IPS DF 19.7 (cell line): ENCODE results near the gene STPG4.
"Not testable (repeated sequence)": the region's sequence is repeated elsewhere in the genome, so short reads cannot be mapped to it uniquely, and the experiment has no call there.

Experiments used
- DNase-seq: peaks from one replicate; pipeline ENCODE4 v3.0.0-alpha.2; 2013; ENCODE audit warnings: low read depth, low spot score

Gene STPG4, protein sequence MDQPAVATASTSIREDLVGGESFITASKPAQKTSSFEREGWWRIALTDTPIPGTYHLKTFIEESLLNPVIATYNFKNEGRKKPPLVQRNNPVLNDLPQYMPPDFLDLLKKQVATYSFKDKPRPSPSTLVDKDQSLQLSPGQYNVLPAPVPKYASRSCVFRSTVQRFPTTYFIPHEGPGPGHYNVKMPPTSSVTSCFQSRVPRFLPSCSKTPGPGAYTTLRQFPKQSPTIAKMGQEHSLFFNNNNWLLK

DNA sequence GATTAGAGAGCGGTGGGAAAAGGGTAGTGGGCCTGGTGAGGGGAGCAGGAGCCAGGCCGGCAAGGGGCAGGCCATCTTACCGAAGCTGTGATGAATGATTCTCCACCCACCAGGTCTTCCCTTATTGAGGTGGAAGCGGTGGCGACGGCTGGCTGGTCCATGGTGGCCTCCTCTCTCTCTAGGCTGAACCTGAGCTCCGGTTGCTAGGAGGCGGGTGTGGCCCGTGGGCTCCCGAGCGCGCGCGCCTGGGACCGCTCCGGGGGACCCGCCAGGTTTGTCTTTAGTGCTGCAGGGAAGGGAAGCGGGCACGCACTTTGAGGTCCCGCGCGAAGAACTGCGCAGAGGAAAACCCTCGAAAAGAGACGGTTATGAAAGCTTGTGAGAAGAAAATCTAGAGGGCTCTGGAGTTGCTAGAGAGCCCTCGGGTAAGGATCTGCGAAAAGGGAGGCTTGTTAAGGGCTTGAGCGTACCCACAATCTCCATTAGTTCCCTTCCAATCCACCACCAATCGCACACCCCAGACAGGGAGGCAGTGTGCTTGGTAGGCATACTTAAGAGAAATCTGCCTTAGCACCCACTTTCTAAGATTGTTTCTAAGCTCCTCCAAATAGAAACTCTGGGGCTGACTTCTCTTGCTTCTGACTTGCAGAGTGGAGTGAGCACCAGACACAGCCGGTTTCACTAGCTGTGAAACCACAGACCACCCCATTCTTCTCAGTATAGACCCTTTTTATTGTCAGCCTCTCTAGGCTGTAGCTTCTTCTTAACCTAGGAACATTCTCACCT is at the start of gene STPG4:
Gene STPG4, minus strand, starts transcription at position 218 of the 786 bp plus-strand sequence. Its CDS starts 57 bp downstream, at position 161.
- DNase-seq, result no peak

DNA sequence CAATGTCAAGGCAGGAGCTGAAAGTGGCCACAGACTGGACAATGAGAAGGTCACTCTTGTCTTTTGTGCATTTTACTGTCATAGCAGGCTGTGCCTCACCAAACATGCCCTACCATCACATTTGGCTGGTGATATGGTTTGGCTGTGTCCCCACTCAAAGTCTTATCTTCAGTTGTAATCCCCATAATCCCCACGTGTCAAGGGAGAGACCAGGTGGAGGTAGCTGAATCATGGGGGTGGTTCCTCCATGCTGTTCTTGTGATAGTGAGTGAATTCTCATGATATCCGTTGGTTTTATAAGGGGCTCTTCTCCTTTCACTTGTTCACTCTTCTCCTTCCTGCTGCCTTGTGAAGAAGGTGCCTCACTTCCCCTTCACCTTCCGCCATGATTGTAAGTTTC is 49.6 kb upstream of the STPG4 start:
- DNase-seq, result no peak

GRCh38 chr2:47203995-47204394 is 48.9 kb upstream of the STPG4 start:
- no peak for DNase-seq

DNA sequence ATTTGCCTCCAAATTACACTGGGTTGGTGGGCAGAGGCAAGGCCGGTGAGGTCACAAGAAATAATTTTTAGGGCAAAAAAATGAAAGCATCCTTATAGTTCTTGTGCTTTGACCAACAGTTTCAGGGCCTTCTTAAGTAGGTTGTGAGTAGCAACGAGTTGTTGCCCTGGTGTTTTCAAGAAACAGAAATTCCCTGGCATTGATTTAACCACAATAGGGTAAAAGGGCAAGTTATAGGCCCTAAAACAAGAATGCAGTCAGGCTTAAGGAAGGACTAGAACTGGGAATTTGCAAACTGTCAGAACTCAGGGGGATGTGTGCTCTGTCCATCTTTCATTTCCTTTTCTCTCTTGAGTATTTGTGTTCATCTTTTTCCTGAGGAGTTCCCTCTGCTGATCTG is 46.1 kb upstream of the STPG4 start:
- no peak for DNase-seq

GRCh38 chr2:47198985-47199451 is 43.9 kb upstream of the STPG4 start:
- DNase-seq, result no peak

DNA sequence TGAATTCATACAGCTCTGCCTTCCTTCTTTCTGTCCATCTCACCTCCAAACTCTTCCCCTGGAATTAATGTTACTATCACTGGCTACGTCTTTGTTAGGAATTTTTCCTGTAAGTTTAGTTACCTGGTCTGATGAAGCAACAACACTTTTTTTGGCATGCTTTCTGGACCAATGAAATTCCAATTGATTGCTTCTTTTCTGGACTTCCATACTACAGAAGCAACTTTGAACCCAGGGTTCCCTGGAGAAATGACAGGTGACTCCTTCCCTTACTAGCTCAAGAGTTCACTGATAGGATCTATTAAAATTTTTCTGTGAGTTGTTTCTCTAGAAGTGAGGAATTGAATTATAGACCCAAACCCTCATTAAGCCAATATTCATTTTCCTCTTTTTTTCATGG is 41.4 kb upstream of the STPG4 start:
- no peak for DNase-seq

DNA sequence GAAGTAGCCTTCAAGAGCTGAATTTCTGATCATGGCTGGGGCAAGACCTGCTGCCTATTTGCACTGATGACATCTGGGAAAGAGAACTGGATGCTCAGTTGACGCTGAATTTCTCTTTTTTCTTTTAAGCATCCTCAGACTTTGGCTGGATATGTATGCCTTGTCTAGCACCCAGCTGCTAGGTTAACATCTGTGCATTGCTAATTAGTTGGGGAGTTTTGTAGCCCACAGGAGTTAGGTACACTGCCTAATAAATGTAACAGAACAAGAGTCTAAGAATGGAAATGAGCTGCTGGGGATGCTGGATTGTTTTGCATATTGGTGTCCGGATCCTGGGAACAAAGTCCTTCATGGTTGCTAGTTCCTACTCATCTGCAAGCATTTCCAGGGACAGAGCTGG is 40.9 kb upstream of the STPG4 start:
- no peak for DNase-seq

DNA sequence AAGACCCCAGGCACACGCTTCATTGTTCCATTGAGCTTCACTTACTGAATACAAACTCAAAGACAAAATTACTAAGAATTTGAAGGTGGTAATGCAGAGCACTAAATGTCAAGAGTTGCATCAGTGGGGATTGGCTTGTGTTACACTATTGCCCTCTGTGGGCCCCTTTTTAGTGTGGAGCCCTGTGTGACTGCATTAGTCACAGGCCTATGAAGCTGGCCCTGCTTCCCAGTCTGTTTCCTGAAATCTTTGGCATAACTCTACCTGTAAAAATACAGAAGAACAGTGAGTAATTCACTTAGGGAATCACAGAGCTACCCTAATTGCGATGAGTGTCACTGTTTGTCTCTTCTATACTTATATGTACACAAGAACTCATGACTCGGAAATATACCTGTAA is 40.0 kb upstream of the STPG4 start:
- DNase-seq, result no peak

GRCh38 chr2:47194410-47194809 is 39.3 kb upstream of the STPG4 start:
- DNase-seq, result no peak

DNA sequence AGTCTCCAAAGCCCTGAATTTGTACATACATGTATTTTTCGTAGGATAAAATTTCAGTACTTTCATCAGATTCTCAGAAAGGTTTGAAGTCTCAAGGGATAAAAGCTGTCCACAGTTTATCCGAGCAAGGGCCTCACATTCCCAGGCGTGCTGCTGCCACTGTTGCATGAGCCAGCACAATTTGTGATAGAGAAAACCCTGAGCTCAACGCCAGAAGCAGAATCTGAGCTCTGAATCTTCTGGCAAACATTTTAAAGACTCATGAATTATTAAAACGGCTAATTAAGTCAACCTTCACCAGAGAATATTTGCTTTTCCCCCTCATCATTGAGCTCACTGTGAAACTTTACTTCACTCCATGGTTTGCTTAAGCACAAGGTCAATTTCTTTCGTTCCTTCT is 38.5 kb upstream of the STPG4 start:
- no peak for DNase-seq

DNA sequence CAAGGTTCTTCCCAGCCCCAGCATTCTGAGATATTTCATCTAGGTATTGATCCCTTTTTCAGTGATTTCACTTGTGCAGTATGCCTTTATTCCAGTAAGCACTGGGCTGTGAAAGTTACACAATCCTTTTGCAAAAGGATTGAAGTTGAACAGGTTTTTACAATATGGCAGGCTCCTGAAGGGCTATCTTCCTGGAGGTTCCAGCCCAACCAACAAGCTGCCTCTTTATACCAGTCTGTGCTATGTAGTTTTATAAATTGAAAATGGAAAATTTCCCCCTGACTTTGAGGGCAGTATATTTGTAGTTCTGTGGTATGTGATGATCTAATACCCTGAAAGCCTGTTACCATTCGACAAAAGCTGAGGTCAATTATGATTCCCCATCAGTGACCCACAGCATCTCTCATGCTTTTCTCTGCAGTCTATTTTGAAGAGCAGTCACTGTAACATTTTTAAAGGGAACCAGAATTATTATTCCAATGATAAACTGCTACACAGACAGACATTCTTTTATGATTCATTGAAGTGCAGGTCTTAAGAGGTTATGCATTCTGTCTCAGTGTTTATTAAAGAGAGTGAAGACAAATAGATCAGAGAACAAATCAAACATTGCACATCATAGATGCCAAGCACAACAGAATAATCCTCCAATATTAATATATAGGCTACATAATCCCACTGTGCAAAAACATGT is 35.2 kb upstream of the STPG4 start:
- no peak for DNase-seq

GRCh38 chr2:47189635-47190034 is 34.5 kb upstream of the STPG4 start:
- DNase-seq, result no peak

DNA sequence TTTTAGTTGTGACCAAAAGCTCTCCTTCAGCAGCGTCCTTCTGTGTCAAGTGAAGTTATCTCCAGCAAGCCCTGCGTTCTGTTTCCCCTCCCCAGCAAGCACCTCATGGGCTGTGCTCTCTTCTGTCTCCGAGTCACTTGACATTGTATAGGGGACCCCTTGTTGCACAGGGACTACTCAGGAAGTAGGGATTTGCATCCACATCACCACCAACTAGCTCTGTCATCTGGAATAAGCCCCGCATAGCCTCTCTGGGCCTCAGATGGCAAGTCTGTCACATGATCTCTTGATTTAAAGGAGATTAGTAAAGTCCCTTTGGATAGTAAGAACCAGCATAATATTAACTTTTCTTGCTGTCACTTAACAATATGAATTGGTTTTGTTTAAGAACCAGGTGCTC is 32.0 kb upstream of the STPG4 start:
- DNase-seq, result no peak

DNA sequence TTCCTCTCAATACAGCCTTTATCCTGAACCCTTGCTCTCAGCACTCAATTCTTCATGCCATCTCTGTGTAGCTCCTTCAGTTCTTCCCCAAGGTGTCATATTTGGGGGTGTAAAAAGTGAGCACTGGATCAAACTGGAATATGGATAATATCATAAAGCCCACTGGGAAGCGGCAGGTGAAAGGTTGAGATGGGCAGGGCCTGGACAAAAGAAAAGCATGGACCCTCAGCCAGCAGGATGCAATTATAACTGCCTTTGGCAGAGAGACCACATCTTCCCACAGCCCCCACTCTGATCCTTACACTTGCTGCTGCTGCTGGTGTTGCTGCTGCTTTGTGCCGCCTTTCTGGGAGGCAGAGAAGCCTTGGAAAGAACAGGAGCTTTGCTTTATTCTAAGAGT is 31.2 kb upstream of the STPG4 start:
- DNase-seq, result no peak

GRCh38 chr2:47185098-47185497 is 30.0 kb upstream of the STPG4 start:
- DNase-seq, result not testable (repeated sequence)

- no peak for DNase-seq
Observed at GRCh38 chr2:47181176-47181575, 26.1 kb upstream of the STPG4 start.

- DNase-seq, result no peak
Observed at GRCh38 chr2:47180531-47180930, 25.4 kb upstream of the STPG4 start.

- DNase-seq, result no peak
Observed at GRCh38 chr2:47179388-47179787, 24.3 kb upstream of the STPG4 start.

GRCh38 chr2:47178341-47178740 is 23.2 kb upstream of the STPG4 start:
- no peak for DNase-seq

DNA sequence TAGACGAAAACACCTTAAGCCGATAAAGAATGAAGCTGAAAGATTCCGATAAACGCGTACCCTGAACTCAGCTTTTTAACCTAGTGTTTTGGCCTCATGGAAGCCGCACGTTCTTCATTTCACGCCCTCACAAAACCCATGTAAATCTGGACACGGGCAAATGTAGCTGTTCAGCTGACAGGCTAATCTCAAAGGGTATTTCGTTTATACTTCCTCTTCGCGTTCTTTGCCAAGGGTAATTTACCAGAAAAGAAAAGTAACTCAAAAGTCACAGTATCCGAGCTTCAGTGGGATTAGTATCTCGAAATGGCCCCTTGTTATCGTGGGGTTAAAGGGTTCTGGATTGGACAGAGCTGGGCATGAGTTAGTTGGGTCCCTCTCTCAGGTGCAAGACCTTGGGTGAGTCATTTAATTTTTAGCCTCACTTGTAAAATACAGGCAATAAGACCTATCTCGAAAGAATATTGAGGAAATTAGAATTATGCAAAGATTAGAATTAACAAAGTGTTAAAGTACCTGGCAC is 22.0 kb upstream of the STPG4 start:
- DNase-seq, result no peak

DNA sequence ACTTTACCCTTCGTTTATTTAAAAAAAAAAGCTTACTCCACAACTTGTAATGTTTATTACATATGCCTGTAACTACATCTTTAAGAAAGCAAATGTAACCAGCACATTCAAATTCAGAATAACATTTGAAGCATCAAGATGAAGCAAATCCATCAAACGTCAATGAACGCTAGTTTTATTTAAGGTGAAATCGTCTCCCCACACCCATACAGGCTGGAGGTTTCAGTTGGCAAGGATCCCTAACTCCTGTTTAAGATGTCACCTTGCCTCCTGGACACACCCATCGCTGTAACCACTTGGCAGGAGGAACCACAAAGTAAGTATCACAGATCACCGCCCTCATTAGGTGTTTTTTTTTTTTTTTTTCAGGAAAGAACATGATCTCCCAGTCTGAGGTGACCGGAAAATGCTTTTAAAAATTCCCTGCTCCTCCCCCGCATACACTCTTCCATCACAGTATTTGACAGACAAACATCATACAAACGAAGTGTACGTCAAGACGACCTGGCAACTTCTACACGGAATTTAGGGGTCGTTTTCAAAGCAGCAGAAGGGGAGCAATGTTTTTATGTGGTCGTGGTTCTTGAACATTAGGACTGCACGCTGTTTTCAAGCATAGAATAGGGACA is 19.7 kb upstream of the STPG4 start:
- DNase-seq, result no peak
